Sigmoid colon (tissue), 7 donors: Measurements from ENCODE around the gene TTC17. TPM values are rescaled to one million over a fixed set of nuclear protein-coding genes. Genes with fewer than 3 reads are reported as not detected.
A peak's percentile ranks its signal among the peaks of the same experiment; 100 is the strongest.

Source experiments
- DNase-seq: peaks from one replicate; pipeline ENCODE4 v3.0.0-alpha.2; 2019
- H3K27ac ChIP-seq, 4 donors: fragments of 200-600 bp; sonication (generic); one replicate each; pipeline ENCODE4 v1.5.1; 2016 to 2019; ENCODE audit warnings: mild to moderate bottlenecking in 1 of 4
- H3K27me3 ChIP-seq, 3 donors: fragments of 200-600 bp; sonication (generic); one replicate each; pipeline ENCODE4 v1.5.1; 2019; ENCODE audit warnings: mild to moderate bottlenecking in 1 of 3
- H3K36me3 ChIP-seq, 4 donors: fragments of 200-600 bp; sonication (generic); one replicate each; pipeline ENCODE4 v1.5.1; 2016 to 2019
- H3K4me1 ChIP-seq, 4 donors: fragments of 200-600 bp; sonication (generic); one replicate each; pipeline ENCODE4 v1.5.1; 2017 to 2019
- H3K4me3 ChIP-seq, 4 donors: fragments of 200-600 bp; sonication (generic); one replicate each; pipeline ENCODE4 v1.5.1; 2017 to 2019; ENCODE audit warnings: mild to moderate bottlenecking in 2 of 4, moderate library complexity in 1 of 4
- H3K9me3 ChIP-seq, 4 donors: fragments of 200-600 bp in 3 of 4; sonication (generic) in 3 of 4; one replicate each; pipeline versions ENCODE4 v1.5.1 to v1.6.1; 2013 to 2019
- CTCF ChIP-seq, 4 experiments: fragments of 450-650 bp in 3 of 4; fragments of 200-600 bp in 1 of 4; IDR thresholded peaks; one replicate each; pipeline ENCODE4 v1.5.1; 2016 to 2019; ENCODE audit warnings: antibody characterized with exemption in 4 of 4, mild to moderate bottlenecking in 3 of 4, moderate library complexity in 2 of 4
- EP300 ChIP-seq, 4 donors: sonication (generic); formaldehyde crosslinking; IDR thresholded peaks; one replicate each; pipeline ENCODE4 v1.6.1; 2017; ENCODE audit warnings: antibody characterized with exemption in 4 of 4
- POLR2A ChIP-seq, 2 donors: fragments of 450-650 bp; IDR thresholded peaks; one replicate each; pipeline ENCODE4 v1.6.1; 2016; ENCODE audit warnings: antibody characterized with exemption in 2 of 2, mild to moderate bottlenecking in 2 of 2, moderate library complexity in 2 of 2
- POLR2AphosphoS5 ChIP-seq, 4 donors: sonication (generic); formaldehyde crosslinking; IDR thresholded peaks; one replicate each; pipeline ENCODE4 v1.6.1; 2017; ENCODE audit warnings: antibody characterized with exemption in 4 of 4
- WGBS, 2 donors: extraction: QIAGEN DNeasy Blood & Tissue Kit; methylation state at CpG; one replicate each; pipeline ENCODE4 v1.1.7; 2013; 5-methylcytosine and 5-hydroxymethylcytosine counted together
- intact Hi-C: fragments of 100-400 bp; cut with DNase I; formaldehyde crosslinking; loops from one replicate; pipeline ENCODE4 v1.15.1; 2023
- polyA plus RNA-seq, 3 donors: library from polyadenylated mRNA; stranded (reverse); fragments of 200-250 nt; gene quantifications; one replicate each; pipeline ENCODE4 v1.2.3, GENCODE V29; 2013
- total RNA-seq, 4 donors: library from RNA; depleted of rRNA; stranded (reverse); fragments of >200 nt; gene quantifications; one replicate each; pipeline ENCODE4 v1.1.0, GENCODE V29; 2016
- donor health status: healthy with polysubstance abuse.
- donor health status: Bipolar disorder and iron deficiency.
- donor health status: healthy.

The TTC17 gene
- total RNA-seq (100 to 1,000 TPM in 2 of 4 donors, 10 to 100 TPM in 2; 79.2 to 102 (median 97.7) TPM), polyA plus RNA-seq (10 to 100 TPM in 1 of 3 donors, 1 to 10 TPM in 2; 8.4 to 34.3 (median 8.6) TPM)

DNA sequence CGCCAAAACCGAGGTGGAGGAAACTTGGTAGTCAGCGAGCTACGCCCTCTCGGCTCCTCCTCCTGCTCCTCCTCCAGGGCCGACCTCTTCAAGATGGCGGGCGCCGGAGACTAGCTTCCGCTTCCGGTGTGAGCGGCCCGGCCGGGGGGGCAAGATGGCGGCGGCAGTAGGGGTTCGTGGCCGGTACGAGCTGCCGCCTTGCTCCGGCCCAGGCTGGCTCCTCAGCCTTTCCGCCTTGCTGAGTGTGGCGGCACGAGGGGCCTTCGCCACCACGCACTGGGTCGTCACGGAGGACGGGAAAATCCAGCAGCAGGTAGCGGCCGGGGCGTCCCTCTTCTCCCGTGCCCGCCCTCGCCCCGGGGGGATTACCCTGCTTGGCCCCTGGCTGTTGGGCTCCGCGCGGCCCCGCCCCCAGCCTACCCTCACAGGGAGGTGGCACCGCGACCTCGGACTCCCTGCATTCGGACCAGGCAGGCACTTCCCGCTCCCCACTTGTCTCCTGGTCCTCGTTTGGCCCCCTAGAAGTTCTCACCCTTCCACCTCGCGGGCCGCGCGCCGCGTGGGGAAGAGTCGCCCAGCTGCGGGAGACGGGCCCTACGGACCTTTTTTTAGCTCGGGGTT is at the start of gene TTC17:
TSS of gene TTC17 (plus strand) at position 120 of the 621 bp plus-strand sequence. CDS start at position 155, 35 bp downstream.
- Histone ChIP-seq H3K4me3 (peak within 1 kb of the TSS; percentile 84 to 89 (median 87)), H3K36me3 (peaks cover 0 to 8% (median 0%) of the 10 kb centered on the region in 4 donors), H3K4me1 (peaks cover 0 to 28% (median 22%) of the 10 kb centered on the region in 4 donors), H3K27me3 (no peaks in the 10 kb centered on the region), H3K9me3 (no peaks in the 10 kb centered on the region), H3K27ac (peak within 1 kb of the TSS; percentile 84 to 89 (median 88))
- intact Hi-C loops: loop anchor here (2.0 kb wide), 1 partner anchor 46 kb away; no protein-coding TSS in a partner anchor
- WGBS, 2 donors: 0% methylated on average over 58 of the region's 58 CpGs
- peak; percentile 96 for DNase-seq
- TF ChIP-seq POLR2A (IDR thresholded peaks at IDR 0.05) (peak; percentile 79 to 80), EP300 (IDR thresholded peaks at IDR 0.05) (no peak), CTCF (IDR thresholded peaks at IDR 0.05) (no peak), POLR2AphosphoS5 (IDR thresholded peaks at IDR 0.05) (peak; percentile 74 to 96 (median 90))

DNA sequence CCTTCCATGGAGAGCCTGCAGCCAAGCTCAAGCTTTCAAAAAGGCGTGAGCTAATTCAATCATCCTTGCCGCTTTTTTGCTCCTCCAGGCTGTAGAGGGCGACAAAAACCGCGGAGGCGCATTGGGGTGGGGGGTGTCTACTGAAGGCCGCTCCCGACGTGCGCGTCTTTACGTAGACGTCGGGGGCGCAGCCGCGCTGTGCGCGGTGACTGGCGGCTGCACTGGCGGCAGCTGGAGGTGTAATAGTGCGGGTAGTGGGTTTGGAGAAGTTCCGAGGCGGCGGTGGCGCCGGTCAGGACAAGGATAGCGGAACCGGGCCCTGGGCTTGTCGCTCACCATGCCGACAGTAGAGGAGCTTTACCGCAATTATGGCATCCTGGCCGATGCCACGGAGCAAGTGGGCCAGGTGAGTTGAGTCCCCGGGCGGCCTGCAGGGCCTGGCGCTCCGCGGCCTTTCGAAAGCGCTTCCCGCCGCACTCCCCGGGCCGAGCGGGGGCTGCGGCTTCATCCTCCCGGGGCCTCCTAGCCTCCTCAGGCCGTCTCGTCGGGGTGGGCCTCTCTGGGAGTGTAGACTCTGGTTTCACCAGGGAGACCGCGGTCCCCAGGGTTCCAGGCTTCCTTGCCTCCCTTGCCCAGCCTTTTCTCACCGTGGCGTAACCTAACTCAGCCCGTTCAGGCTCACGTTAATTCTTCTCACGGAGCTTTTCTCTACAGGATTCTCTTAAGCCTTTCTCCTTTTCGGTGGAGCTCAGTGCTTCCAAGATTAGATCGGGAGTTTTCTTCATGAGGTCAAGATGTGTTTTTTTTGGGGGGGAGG is 46.7 kb upstream of the TTC17 start, which contains the start of gene API5:
TSS of gene API5 (plus strand) at position 206 of the 817 bp plus-strand sequence. CDS start at position 338, 132 bp downstream.
- Histone ChIP-seq H3K27me3 (no peaks in the 10 kb centered on the region), H3K9me3 (no peaks in the 10 kb centered on the region), H3K27ac (peak within 1 kb of the TSS; percentile 83 to 89 (median 86)), H3K4me1 (peaks cover 0 to 27% (median 22%) of the 10 kb centered on the region in 4 donors), H3K36me3 (peaks cover 0 to 4% (median 0%) of the 10 kb centered on the region in 4 donors), H3K4me3 (peak within 1 kb of the TSS; percentile 75 to 86 (median 79))
- peak; percentile 64 to 92 (median 86) for TF ChIP-seq POLR2AphosphoS5 (IDR thresholded peaks at IDR 0.05)
- peak; percentile 65 to 82 for TF ChIP-seq POLR2A (IDR thresholded peaks at IDR 0.05)
- TF ChIP-seq EP300 (IDR thresholded peaks at IDR 0.05): no peak
- TF ChIP-seq CTCF (IDR thresholded peaks at IDR 0.05): peak in 3 of 4 experiments; percentile 38 to 63 (median 49)
- 0% methylated on average over 60 of the region's 60 CpGs for WGBS, 2 donors
- intact Hi-C loops: loop anchor here (2.0 kb wide), 1 partner anchor 47 kb away; the partner anchor contains the start of gene TTC17
- DNase-seq: peak; percentile 92

DNA sequence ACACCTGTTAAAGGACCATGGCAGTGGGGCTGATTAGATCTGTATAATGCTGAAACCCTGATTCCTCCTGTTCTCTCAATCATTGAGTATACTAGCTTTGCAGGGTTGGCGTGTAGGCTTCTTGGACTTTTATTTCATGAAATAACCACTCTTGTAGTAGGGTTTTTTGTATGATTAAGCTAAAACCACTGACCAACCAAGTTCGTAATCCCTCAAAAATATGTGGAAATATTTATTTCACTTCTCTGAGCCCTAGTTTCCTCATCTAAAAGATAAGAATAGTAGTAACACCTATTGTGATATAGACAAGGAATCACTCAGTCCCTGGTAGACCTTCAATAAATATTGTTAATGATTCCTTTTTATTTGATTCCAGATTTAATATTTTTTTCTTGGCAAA is 42.8 kb upstream of the TTC17 start:
- Histone ChIP-seq H3K27me3 (no peaks in the 10 kb centered on the region), H3K9me3 (no peaks in the 10 kb centered on the region), H3K4me1 (peaks cover 0 to 27% (median 22%) of the 10 kb centered on the region in 4 donors), H3K36me3 (peaks cover 0 to 35% (median 10%) of the 10 kb centered on the region in 4 donors), H3K27ac (no peak overlapping the region), H3K4me3 (no peak overlapping the region)
- TF ChIP-seq EP300 (IDR thresholded peaks at IDR 0.05) (no peak), POLR2A (IDR thresholded peaks at IDR 0.05) (no peak), POLR2AphosphoS5 (IDR thresholded peaks at IDR 0.05) (no peak), CTCF (IDR thresholded peaks at IDR 0.05) (no peak)
- WGBS, 2 donors: 83 to 93% methylated on average over 2 of the region's 2 CpGs
- no peak for DNase-seq
- intact Hi-C loops: no loop called here

DNA sequence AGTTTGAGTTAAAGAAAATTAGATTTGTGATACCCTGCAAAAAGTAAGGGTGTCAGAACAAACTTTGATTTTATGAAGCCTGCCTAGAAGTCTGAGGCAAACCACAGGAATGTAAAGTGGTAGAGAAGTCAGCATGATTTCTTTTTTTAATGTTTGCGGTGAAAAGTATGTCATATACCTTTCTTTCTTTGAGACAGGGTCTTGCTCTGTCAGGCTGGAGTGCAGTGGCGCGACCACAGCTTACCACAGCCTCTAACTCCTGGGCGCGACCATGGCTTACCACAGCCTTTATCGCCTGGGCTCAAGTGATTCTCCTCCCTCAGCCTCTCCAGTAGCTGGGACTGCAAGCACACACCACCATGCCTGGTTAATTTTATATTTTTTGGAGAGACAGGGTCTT is 42.3 kb upstream of the TTC17 start:
- 84 to 92% methylated on average over 6 of the region's 6 CpGs for WGBS, 2 donors
- no peak for DNase-seq
- no peak overlapping the region for H3K27ac ChIP-seq
- no peak overlapping the region for H3K4me3 ChIP-seq
- peaks cover 0 to 27% (median 20%) of the 10 kb centered on the region in 4 donors for H3K4me1 ChIP-seq
- H3K9me3 ChIP-seq: no peaks in the 10 kb centered on the region
- intact Hi-C loops: no loop called here
- TF ChIP-seq POLR2AphosphoS5 (IDR thresholded peaks at IDR 0.05): no peak
- no peak for TF ChIP-seq EP300 (IDR thresholded peaks at IDR 0.05)
- no peak for TF ChIP-seq POLR2A (IDR thresholded peaks at IDR 0.05)
- TF ChIP-seq CTCF (IDR thresholded peaks at IDR 0.05): no peak
- H3K27me3 ChIP-seq: no peaks in the 10 kb centered on the region
- H3K36me3 ChIP-seq: peaks cover 0 to 40% (median 13%) of the 10 kb centered on the region in 4 donors
